SKM-1 (cell line): ENCODE results near the gene CREB5.
A peak's percentile ranks its signal among the peaks of the same experiment; 100 is the strongest.

Experiments
- DNase-seq: peaks from one replicate; lab custom pipeline; 2025; ENCODE audit not compliant: unreplicated experiment; lab: John Stamatoyannopoulos, UW

Gene CREB5

GRCh38 chr7:28840592-28840995 lies 428.3 kb downstream of the CREB5 start:
- no peak for DNase-seq

GRCh38 chr7:28841766-28842165 lies 429.4 kb downstream of the CREB5 start:
- no peak for DNase-seq

GRCh38 chr7:28842769-28843295 lies 430.5 kb downstream of the CREB5 start:
- no peak for DNase-seq

GRCh38 chr7:28845106-28845505 lies 432.8 kb downstream of the CREB5 start:
- no peak for DNase-seq

- DNase-seq, result no peak
Measured at GRCh38 chr7:28847176-28847575, 434.9 kb downstream of the CREB5 start.

- no peak for DNase-seq
Measured at GRCh38 chr7:28847681-28848080, 435.4 kb downstream of the CREB5 start.

- no peak for DNase-seq
Measured at GRCh38 chr7:28848906-28849305, 436.6 kb downstream of the CREB5 start.

- no peak for DNase-seq
Measured at GRCh38 chr7:28850699-28851098, 438.4 kb downstream of the CREB5 start.

GRCh38 chr7:28853150-28853549 lies 440.8 kb downstream of the CREB5 start:
- DNase-seq, result peak; percentile 17

- DNase-seq, result peak; percentile 41
Measured at GRCh38 chr7:28853834-28854749, 441.8 kb downstream of the CREB5 start.

GRCh38 chr7:28854750-28855074 lies 442.4 kb downstream of the CREB5 start:
- no peak for DNase-seq

- no peak for DNase-seq
Measured at GRCh38 chr7:28855538-28856217, 443.4 kb downstream of the CREB5 start.

- no peak for DNase-seq
Measured at GRCh38 chr7:28856656-28857055, 444.3 kb downstream of the CREB5 start.

- DNase-seq, result no peak
Measured at GRCh38 chr7:28858206-28858605, 445.9 kb downstream of the CREB5 start.

GRCh38 chr7:28858895-28859294 lies 446.6 kb downstream of the CREB5 start:
- no peak for DNase-seq

- DNase-seq, result no peak
Measured at GRCh38 chr7:28861825-28862224, 449.5 kb downstream of the CREB5 start.

GRCh38 chr7:28862595-28863272 lies 450.4 kb downstream of the CREB5 start:
- DNase-seq, result no peak

GRCh38 chr7:28865601-28866144 lies 453.4 kb downstream of the CREB5 start:
- DNase-seq, result no peak

- no peak for DNase-seq
Measured at GRCh38 chr7:28868712-28869111, 456.4 kb downstream of the CREB5 start.

- no peak for DNase-seq
Measured at GRCh38 chr7:28871077-28871476, 458.8 kb downstream of the CREB5 start.

GRCh38 chr7:28871631-28872030 lies 459.3 kb downstream of the CREB5 start:
- no peak for DNase-seq
